ACC112 (cell line): ENCODE results near the gene GNPAT.
A peak's percentile ranks its signal among the peaks of the same experiment; 100 is the strongest.

Source experiments
- H2AFZ ChIP-seq: fragments of 200-600 bp; sonication (generic); one replicate; pipeline ENCODE4 v1.6.0; 2017; ENCODE audit warnings: antibody characterized with exemption, low read length; ENCODE audit not compliant: unreplicated experiment
- H3K27ac ChIP-seq: fragments of 200-600 bp; sonication (generic); 2 replicates; pipeline ENCODE4 v1.5.1; 2014; ENCODE audit warnings: low read depth, mild to moderate bottlenecking, antibody characterized with exemption, low read length, moderate library complexity
- H3K27me3 ChIP-seq: fragments of 200-600 bp; sonication (generic); 2 replicates; pipeline ENCODE4 v1.6.1; 2014; ENCODE audit warnings: mild to moderate bottlenecking, antibody characterized with exemption, low read length, moderate library complexity, mixed read lengths; ENCODE audit not compliant: insufficient read depth
- H3K36me3 ChIP-seq: fragments of 200-600 bp; sonication (generic); 2 replicates; pipeline ENCODE4 v1.6.1; 2016; ENCODE audit warnings: mild to moderate bottlenecking, antibody characterized with exemption, low read length, moderate library complexity, mixed read lengths; ENCODE audit not compliant: insufficient read depth
- H3K4me1 ChIP-seq: fragments of 200-600 bp; sonication (generic); one replicate; pipeline ENCODE4 v1.6.1; 2016; ENCODE audit warnings: low read length, mixed read lengths; ENCODE audit not compliant: insufficient read depth, unreplicated experiment, control insufficient read depth
- H3K4me3 ChIP-seq: fragments of 200-600 bp; sonication (generic); 2 replicates; pipeline ENCODE4 v1.5.1; 2014; ENCODE audit warnings: mild to moderate bottlenecking, low read depth, low read length
- H3K79me2 ChIP-seq: fragments of 200-600 bp; sonication (generic); one replicate; pipeline ENCODE4 v1.6.0; 2016; ENCODE audit warnings: low read length; ENCODE audit not compliant: control insufficient read depth, unreplicated experiment, insufficient read depth

Gene GNPAT

DNA sequence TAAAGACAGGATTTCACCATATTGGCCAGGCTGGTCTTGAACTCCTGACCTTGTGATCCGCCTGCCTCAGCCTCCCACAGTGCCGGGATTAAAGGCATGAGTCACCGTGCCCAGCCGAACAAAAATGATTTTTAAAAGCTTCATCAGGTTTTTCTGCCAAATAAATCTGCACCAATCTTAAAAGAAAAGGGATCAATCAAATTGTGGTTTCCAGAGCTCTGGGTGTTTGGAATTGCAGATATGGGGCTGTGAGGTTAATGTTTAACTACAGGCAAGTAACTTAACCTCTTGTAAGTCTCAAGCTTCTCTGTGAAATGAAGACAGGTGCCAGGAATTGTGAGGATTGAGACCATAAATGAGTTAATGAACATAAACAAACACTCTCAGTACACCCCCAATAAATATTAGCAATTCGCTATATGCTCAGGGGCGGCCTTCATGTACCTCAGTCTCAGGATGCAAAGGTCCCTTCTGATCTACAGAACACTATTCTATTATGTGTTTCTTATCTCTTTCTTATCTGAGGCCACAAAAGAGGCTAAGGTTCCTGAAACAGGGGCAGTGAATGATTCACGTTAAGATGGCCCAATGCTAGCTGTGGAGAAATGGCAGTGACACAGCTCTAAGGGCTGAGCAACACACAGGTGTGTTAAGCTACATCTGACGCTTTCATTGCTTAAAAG, 7.1 kb upstream of the GNPAT start:
- Histone ChIP-seq H3K27me3 (no peaks in the 10 kb centered on the region), H2AFZ (no peak overlapping the region), H3K36me3 (peaks cover 12% of the 10 kb centered on the region; the same call in 1 of the 2 replicates), H3K79me2 (peaks cover 11% of the 10 kb centered on the region), H3K4me1 (no peaks in the 10 kb centered on the region), H3K4me3 (no peak overlapping the region), H3K27ac (no peak overlapping the region)

DNA sequence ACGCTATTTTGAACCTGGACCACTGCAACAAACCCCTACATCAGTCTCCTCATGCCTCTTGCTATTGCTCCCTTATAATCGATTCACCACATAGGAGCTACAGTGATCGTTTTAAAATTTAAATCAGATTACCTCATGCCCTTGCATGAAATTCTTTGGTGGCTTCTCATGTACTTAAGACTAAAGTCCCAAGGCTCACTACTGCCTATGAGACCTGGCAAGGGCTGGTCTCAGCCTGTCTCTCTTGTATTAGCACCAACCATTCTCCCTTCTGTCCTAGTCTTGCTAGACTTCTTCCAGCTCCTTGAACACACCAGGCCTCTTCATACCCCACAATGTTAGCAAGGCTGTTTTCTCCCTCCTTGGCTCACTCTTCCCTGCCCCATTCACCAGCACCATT, 6.5 kb upstream of the GNPAT start:
- peaks cover 12% of the 10 kb centered on the region; the same call in 1 of the 2 replicates for H3K36me3 ChIP-seq

DNA sequence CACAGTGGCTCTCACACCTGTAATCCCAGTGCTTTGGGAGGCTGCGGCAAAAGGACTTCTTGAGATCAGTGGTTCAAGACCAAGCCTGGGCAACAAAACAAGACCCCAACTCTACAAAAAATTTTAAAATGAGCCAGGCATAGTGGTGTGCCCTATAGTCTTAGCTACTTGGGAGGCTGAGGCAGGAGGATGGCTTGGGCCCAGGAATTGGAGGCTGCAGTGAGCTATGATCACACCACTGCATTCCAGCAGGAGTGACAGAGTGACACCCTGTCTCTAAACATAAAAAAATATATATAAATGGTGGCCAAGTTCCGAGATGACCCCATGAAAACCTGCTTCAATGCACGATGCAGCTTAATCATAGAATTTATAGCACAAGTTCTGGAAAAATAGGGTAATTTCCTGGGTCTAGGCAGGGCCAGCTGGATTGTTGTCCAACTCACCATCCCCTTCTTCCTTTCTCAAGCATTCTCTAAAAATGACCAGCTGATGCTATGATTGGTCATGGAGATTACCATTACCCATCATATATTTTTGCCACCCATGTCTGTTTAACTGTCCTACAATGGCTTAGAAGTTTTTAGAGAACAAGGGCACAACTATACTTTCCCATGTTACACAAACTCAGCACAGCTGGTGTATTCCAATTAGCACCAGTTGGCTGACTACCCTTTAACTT, 5.3 kb upstream of the GNPAT start:
- Histone ChIP-seq H3K27ac (no peak overlapping the region), H3K27me3 (no peaks in the 10 kb centered on the region), H3K36me3 (peaks cover 10% of the 10 kb centered on the region; the same call in 1 of the 2 replicates), H3K79me2 (peaks cover 21% of the 10 kb centered on the region), H3K4me1 (peaks cover 7% of the 10 kb centered on the region), H3K4me3 (no peak overlapping the region), H2AFZ (no peak overlapping the region)

More for the DNA sequence above, 6.5 kb upstream of the GNPAT start:
- no peaks in the 10 kb centered on the region for H3K27me3 ChIP-seq
- H3K4me3 ChIP-seq: no peak overlapping the region
- H3K4me1 ChIP-seq: peaks cover under 1% of the 10 kb centered on the region
- no peak overlapping the region for H2AFZ ChIP-seq
- H3K79me2 ChIP-seq: peaks cover 12% of the 10 kb centered on the region
- H3K27ac ChIP-seq: no peak overlapping the region

DNA sequence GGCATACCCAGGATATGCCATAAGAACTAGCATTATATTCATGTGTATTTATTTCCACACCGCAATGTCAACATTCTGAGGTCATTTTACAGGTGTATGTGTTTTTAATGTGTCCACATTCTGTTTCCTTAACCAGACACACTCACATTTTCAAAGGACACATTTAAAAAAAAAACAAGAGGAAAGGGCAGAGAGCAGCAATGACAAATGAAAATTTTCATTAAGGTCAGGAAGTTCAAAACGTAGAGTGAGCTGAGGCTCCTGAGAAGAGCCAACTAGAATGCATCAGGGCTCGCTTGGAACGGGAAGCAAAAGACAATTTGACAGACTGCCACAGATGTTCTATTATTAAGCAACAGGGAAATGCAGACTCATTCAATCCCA, 4.8 kb upstream of the GNPAT start:
- Histone ChIP-seq H2AFZ (no peak overlapping the region), H3K4me1 (peaks cover 7% of the 10 kb centered on the region), H3K4me3 (no peak overlapping the region), H3K79me2 (peaks cover 24% of the 10 kb centered on the region), H3K36me3 (peaks cover 10% of the 10 kb centered on the region; the same call in 1 of the 2 replicates), H3K27ac (no peak overlapping the region), H3K27me3 (no peaks in the 10 kb centered on the region)

DNA sequence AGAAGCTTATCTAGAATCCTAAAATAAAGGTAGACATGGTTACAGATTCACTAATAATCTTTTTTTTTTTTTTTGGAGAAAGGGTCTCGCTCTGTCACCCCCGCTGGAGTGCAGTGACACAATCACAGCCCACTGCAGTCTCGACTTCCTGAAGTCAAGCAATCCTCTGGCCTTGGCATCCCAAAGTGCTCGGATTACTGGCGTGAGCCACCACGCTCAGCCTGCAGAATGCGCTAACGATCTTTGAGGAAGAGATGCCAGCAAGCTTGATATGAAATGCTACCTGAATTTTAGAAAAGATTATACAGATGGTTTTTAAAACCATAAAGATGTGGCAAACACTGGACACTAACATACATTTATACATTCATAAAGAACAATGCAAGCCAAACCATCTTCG, 4.1 kb upstream of the GNPAT start:
- peaks cover 10% of the 10 kb centered on the region; the same call in 1 of the 2 replicates for H3K36me3 ChIP-seq
- peaks cover 27% of the 10 kb centered on the region for H3K79me2 ChIP-seq
- H3K4me1 ChIP-seq: peaks cover 7% of the 10 kb centered on the region
- H3K27me3 ChIP-seq: no peaks in the 10 kb centered on the region
- no peak overlapping the region for H3K4me3 ChIP-seq
- no peak overlapping the region for H3K27ac ChIP-seq
- H2AFZ ChIP-seq: no peak overlapping the region

DNA sequence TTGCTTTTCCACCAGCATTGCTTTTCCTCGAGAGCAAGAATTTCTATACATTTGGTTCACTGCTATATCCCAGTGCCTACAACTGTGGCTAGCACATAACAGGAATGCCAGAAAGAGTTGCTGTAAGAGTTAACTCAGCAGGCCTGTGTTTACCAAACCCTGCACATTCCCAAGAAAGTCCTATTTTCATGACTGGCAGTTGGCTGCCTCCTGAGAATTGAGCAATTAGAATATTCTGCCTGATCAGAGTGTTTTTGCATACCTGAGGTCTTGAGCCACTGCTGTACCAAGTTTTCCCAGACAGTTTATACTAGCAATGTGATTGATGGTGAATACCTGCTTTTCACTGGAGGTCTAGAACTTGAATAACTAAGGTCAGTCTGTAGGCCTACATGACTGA, 2.7 kb upstream of the GNPAT start:
- H3K27me3 ChIP-seq: no peaks in the 10 kb centered on the region
- H3K4me1 ChIP-seq: peaks cover 18% of the 10 kb centered on the region
- peaks cover 10% of the 10 kb centered on the region; the same call in 1 of the 2 replicates for H3K36me3 ChIP-seq
- H3K79me2 ChIP-seq: peaks cover 35% of the 10 kb centered on the region
- no peak overlapping the region for H3K4me3 ChIP-seq
- no peak overlapping the region for H2AFZ ChIP-seq
- H3K27ac ChIP-seq: no peak overlapping the region

DNA sequence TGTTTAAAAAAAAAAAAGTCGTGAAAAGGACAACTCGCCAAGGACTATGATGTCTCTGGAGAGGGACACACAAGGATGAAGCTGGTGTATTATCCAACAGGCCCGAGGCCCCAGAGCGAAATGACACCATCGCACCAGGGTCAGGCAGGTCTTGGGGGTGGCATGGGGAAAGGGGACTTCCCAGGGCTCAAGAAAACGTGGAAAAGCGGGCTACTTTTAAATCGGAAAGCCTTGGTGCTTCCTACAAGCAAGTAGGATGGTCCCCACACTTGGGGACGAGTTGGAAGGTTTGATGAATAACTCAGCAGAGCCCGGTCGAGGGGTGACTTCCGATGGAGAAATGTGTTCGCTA, 505 bp upstream of the GNPAT start:
- Histone ChIP-seq H3K36me3 (peaks cover 10% of the 10 kb centered on the region; the same call in 1 of the 2 replicates), H3K27me3 (no peaks in the 10 kb centered on the region), H2AFZ (peak overlapping the region; percentile 97), H3K4me3 (peak overlapping the region; percentile 78), H3K27ac (no peak overlapping the region), H3K79me2 (peaks cover 54% of the 10 kb centered on the region), H3K4me1 (peaks cover 18% of the 10 kb centered on the region)

DNA sequence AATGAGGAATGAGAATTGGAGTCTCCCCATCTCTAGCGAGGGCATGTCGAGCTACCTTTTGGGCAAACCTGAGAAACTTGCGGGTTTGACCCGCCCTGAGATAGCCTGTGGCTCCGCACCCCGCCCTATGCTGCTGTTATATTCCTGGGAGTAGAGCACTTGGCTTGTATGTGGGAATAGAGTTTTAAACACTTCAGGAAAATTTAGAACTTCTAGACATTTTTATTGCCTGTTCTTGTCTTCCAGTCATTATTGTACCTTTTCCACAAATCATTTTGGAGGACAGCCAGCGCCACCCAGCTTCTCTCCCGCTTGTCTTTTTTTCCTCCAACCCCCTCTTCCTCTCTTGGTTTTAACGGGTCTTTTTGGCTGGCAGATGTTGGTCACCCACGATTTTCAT, 738 bp downstream of the GNPAT start:
- H3K4me3 ChIP-seq: peak overlapping the region; percentile 78
- H3K27ac ChIP-seq: peak overlapping the region; percentile 14; the same call in 1 of the 2 replicates
- H3K4me1 ChIP-seq: peaks cover 18% of the 10 kb centered on the region
- peak overlapping the region; percentile 69 for H2AFZ ChIP-seq
- H3K27me3 ChIP-seq: no peaks in the 10 kb centered on the region
- 0 out of 2 replicates have a peak, but pooled peaks cover 8% of the 10 kb centered on the region for H3K36me3 ChIP-seq
- peaks cover 63% of the 10 kb centered on the region for H3K79me2 ChIP-seq

DNA sequence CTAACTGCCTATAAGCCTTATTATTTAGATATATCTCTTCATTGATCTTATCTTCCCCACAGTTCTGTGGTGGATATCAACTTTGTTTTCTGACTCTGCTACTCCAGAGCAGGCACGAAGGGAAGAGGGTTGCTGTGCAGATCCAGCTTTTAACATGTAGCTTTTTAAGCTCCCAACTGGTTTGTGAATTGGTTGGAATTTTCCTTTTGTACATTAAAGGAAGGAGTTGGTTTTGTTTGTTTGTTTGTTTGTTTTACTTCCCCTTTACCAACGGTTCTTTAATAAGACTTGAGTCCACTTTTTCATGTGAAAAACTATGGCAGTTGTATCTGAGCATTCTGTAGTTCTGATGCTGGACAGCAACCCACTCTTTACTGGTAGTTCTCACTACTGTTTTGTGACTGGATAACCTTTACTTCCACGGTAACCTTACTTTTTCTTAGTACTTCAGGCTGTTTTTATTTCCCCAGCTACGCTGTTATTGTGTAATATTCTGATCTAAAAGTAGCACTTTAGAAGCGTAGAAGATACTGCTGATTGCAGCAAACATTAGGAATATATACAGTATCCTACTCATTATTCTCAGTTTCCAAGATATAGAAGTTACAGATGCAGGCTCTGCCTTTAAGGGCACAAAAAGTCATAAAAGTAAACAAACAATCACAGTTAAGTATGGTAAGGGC, 1.6 kb downstream of the GNPAT start:
- Histone ChIP-seq H3K27me3 (no peaks in the 10 kb centered on the region), H2AFZ (no peak overlapping the region), H3K79me2 (peaks cover 72% of the 10 kb centered on the region), H3K4me1 (peaks cover 18% of the 10 kb centered on the region), H3K36me3 (0 out of 2 replicates have a peak, but pooled peaks cover 12% of the 10 kb centered on the region), H3K27ac (no peak overlapping the region), H3K4me3 (peak overlapping the region; percentile 78)

DNA sequence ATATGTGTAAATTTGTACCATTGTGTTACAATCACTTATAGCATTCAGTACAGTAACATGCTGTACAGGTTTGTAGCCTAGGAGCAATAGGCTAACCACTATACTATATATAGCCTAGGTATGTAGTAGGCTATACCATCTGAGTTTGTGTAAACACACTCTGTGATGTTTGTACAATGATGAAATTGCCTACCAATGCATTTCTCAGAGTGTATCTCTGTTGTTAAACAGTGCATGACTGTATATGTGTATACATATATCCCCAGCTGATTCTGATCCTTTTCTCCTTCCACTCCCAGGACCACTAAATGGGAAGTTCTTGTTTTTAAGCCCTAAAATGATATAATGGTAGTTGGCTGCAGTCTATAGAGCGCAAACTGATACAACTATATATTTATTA, 7.8 kb downstream of the GNPAT start:
- H2AFZ ChIP-seq: no peak overlapping the region
- peaks cover 49% of the 10 kb centered on the region for H3K79me2 ChIP-seq
- H3K36me3 ChIP-seq: peaks cover 28% of the 10 kb centered on the region
- H3K4me3 ChIP-seq: no peak overlapping the region
- no peak overlapping the region for H3K27ac ChIP-seq
- H3K27me3 ChIP-seq: no peaks in the 10 kb centered on the region
- H3K4me1 ChIP-seq: no peaks in the 10 kb centered on the region
